Measurements from ENCODE around the gene MAD2L1BP.
A peak's percentile ranks its signal among the peaks of the same experiment; 100 is the strongest.

The MAD2L1BP gene

DNA sequence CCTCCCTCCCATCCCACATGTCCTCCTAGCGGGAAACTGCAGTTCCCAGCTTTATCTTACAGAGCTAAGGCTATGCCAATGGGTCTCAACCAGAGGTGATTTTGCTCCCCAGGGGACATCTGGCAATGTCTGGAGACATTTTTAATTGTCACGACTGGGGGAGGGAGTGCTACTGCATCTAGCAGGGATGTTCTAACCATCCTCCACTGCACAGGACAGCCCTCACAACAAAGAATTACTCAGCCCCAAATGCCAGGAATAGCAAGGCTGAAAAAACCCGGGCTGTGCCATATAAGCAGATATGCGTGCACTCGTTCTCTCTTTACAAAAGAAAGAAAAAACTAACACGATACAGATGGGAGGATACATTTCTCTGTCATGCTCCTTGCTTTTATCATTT, 43.4 kb downstream of the MAD2L1BP start:
- no peaks in the 10 kb centered on the region for H3K4me1 ChIP-seq (ENCODE audit: insufficient read depth, insufficient read length)
- peaks cover 88% of the 10 kb centered on the region for H3K36me3 ChIP-seq (ENCODE audit: insufficient read depth, insufficient read length, low read length)
- no peak overlapping the region for H3K4me3 ChIP-seq (ENCODE audit: insufficient read length, low read depth)
- no peak for TF ChIP-seq SUZ12 (IDR thresholded peaks at IDR 0.05; ENCODE audit: extremely low read depth, insufficient read depth, insufficient read length)
- no peak for TF ChIP-seq ZNF274 (IDR thresholded peaks at IDR 0.05; ENCODE audit: low read depth, low read length)
- TF ChIP-seq YY1 (IDR thresholded peaks at IDR 0.05; ENCODE audit: insufficient read depth, insufficient read length) = no peak
- no peak overlapping the region for H3K9ac ChIP-seq (ENCODE audit: insufficient read length, low read depth)
- H3K9me3 ChIP-seq (ENCODE audit: insufficient read depth, low read length) = no peaks in the 10 kb centered on the region
- H3K27me3 ChIP-seq (ENCODE audit: insufficient read depth, insufficient read length) = no peaks in the 10 kb centered on the region
- DNase-seq (ENCODE audit: low read depth, low spot score) = no peak

DNA sequence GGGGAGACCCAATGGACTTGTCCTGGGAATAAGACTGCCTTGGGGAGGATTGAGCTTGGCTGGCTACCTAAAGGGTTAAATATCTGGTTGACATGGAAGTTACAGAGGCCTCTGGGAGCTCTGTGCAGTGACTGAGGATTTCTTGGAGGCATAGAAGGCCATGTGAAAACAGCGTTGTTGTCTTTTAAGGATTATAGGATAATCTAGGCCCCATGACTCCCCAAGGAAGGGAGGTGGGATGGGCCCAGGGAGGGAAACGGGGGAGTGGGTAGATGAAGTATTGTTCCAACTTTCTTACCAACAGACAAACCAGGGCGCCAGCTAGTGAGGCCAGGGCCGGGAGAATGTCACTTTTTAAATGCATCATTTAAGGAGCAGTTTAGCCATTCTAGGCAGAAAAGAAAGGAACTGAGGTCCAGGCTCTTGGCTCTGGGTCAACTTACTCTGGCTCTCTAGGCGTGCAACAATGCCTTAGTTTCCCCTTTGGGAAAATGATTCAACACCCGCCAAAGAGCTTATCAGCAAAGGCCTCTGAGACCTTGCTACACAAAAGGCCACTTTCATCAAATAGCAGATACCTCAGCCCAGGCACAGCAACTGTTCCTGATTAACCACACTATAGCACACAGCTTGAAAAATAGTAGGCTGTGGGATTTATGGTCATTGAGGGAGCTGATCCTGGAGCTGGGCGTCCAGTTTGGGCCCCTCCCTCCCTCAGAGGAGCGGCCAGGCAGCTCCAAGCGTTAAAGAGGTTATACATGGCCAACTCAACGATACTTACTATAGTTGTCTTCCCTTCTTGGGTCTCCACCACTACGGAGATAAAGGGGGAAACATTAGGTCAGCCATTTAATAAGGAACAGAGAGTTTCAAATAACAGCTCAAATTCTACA, 44.9 kb downstream of the MAD2L1BP start:
- Histone ChIP-seq H3K36me3 (ENCODE audit: insufficient read depth, insufficient read length, low read length) (peaks cover 81% of the 10 kb centered on the region), H3K4me1 (ENCODE audit: insufficient read depth, insufficient read length) (no peaks in the 10 kb centered on the region)
- DNase-seq (ENCODE audit: low read depth, low spot score) = no peak

DNA sequence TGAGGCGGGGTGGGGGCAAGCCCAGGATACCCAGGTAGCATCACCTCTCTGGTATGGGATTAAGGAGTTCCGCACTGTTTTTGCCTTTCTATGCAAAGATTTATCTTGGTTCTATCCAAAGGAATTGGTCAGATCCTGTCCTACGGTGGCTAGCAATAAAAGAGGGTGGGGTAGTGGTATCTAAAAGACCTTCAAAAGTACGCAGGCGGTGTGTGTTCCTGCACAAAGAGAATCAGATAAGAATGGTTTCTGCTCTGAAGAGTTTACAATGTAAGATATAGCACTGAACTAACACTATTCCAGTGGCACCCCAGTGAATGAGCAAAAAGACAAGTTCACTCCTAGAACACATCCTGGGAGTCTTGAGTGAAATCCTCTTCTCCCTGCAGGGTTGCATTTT, 45.7 kb downstream of the MAD2L1BP start:
- Histone ChIP-seq H3K4me3 (ENCODE audit: insufficient read length, low read depth) (no peak overlapping the region), H3K27me3 (ENCODE audit: insufficient read depth, insufficient read length) (no peaks in the 10 kb centered on the region), H3K9me3 (ENCODE audit: insufficient read depth, low read length) (no peaks in the 10 kb centered on the region), H3K4me1 (ENCODE audit: insufficient read depth, insufficient read length) (no peaks in the 10 kb centered on the region), H3K9ac (ENCODE audit: insufficient read length, low read depth) (no peak overlapping the region), H3K36me3 (ENCODE audit: insufficient read depth, insufficient read length, low read length) (peaks cover 80% of the 10 kb centered on the region)
- no peak for DNase-seq (ENCODE audit: low read depth, low spot score)
- TF ChIP-seq ZNF274 (IDR thresholded peaks at IDR 0.05; ENCODE audit: low read depth, low read length) = no peak
- no peak for TF ChIP-seq YY1 (IDR thresholded peaks at IDR 0.05; ENCODE audit: insufficient read depth, insufficient read length)
- TF ChIP-seq SUZ12 (IDR thresholded peaks at IDR 0.05; ENCODE audit: extremely low read depth, insufficient read depth, insufficient read length) = no peak

More for the DNA sequence above, 44.9 kb downstream of the MAD2L1BP start:
- Histone ChIP-seq H3K9me3 (ENCODE audit: insufficient read depth, low read length) (no peaks in the 10 kb centered on the region), H3K9ac (ENCODE audit: insufficient read length, low read depth) (no peak overlapping the region), H3K4me3 (ENCODE audit: insufficient read length, low read depth) (no peak overlapping the region), H3K27me3 (ENCODE audit: insufficient read depth, insufficient read length) (no peaks in the 10 kb centered on the region)
- TF ChIP-seq ZNF274 (IDR thresholded peaks at IDR 0.05; ENCODE audit: low read depth, low read length) (no peak), SUZ12 (IDR thresholded peaks at IDR 0.05; ENCODE audit: extremely low read depth, insufficient read depth, insufficient read length) (no peak), YY1 (IDR thresholded peaks at IDR 0.05; ENCODE audit: insufficient read depth, insufficient read length) (no peak)

DNA sequence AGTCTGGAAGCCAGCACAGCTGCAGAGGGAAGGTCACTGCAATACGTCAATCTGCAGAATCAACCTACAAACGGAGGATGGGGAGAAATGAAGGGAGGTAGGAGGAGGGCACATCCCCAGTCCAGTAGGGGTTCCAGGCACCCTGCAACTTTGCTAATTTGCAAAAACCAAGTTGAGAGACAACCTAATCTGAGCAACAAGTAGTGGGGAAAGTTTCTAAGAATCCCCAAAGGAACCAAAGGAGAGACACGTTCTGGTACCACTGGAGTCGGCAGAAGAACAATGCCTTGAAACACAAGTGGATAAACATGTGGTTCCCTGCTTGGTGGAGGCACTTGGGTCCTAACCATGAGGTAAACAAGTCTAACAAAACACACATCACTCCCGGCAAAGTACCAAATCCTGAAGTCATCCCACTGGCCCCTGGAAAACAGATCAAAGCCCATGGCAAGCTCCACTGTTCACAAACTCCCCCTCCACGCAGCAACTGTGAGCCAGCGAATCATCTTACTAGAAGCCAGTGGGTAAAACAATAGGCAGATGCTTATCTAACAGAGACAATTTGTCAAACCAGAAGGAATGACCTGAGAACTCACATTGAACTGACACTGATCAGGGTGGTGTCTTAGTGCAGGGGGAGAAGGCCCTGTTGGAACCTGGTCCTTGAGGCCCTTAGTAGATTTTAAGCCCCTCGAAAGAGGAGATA, 47.2 kb downstream of the MAD2L1BP start:
- no peak for TF ChIP-seq YY1 (IDR thresholded peaks at IDR 0.05; ENCODE audit: insufficient read depth, insufficient read length)
- H3K4me3 ChIP-seq (ENCODE audit: insufficient read length, low read depth) = no peak overlapping the region
- H3K4me1 ChIP-seq (ENCODE audit: insufficient read depth, insufficient read length) = peaks cover 4% of the 10 kb centered on the region
- peaks cover 66% of the 10 kb centered on the region for H3K36me3 ChIP-seq (ENCODE audit: insufficient read depth, insufficient read length, low read length)
- H3K9ac ChIP-seq (ENCODE audit: insufficient read length, low read depth) = no peak overlapping the region
- no peaks in the 10 kb centered on the region for H3K27me3 ChIP-seq (ENCODE audit: insufficient read depth, insufficient read length)
- DNase-seq (ENCODE audit: low read depth, low spot score) = no peak
- no peaks in the 10 kb centered on the region for H3K9me3 ChIP-seq (ENCODE audit: insufficient read depth, low read length)

DNA sequence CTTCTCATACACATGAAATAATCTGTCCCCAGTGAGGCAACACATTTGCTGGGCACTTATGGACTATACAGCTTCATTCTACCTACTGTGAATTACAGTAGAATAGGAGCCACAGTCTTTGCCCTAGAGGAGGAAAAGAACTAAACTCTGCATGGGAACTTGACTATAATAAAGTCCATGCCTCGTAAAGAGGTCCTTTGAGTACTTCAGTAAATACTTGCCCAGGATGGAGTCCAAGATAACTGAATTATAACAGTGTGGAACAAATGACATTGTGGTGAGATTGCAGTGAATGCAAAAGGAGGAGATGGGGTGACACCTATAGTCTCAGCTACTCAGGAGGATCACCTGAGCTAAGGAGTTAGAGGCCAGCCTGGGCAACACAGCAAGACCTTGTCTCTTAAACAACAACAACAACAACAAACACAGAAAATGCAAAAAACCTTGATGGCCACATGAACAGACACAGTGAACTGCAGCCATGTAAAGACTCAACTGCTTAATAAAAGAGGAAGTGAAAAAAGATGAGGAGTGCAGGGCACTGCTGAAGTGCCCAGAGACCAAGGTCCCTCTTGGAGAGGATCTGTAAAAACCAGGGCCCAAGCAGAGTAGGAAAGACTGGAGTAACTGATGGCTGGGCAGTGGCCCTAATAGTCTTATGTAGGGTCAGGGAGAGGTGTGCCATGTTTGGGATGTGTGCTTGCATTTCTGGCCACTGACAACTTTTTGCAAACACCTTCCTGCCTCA, 48.2 kb downstream of the MAD2L1BP start:
- Histone ChIP-seq H3K9ac (ENCODE audit: insufficient read length, low read depth) (no peak overlapping the region), H3K4me3 (ENCODE audit: insufficient read length, low read depth) (no peak overlapping the region), H3K36me3 (ENCODE audit: insufficient read depth, insufficient read length, low read length) (peaks cover 56% of the 10 kb centered on the region), H3K4me1 (ENCODE audit: insufficient read depth, insufficient read length) (peaks cover 4% of the 10 kb centered on the region), H3K27me3 (ENCODE audit: insufficient read depth, insufficient read length) (no peaks in the 10 kb centered on the region), H3K9me3 (ENCODE audit: insufficient read depth, low read length) (no peaks in the 10 kb centered on the region)
- TF ChIP-seq ZNF274 (IDR thresholded peaks at IDR 0.05; ENCODE audit: low read depth, low read length) = no peak
- TF ChIP-seq SUZ12 (IDR thresholded peaks at IDR 0.05; ENCODE audit: extremely low read depth, insufficient read depth, insufficient read length) = no peak
- no peak for TF ChIP-seq YY1 (IDR thresholded peaks at IDR 0.05; ENCODE audit: insufficient read depth, insufficient read length)
- DNase-seq (ENCODE audit: low read depth, low spot score) = no peak

DNA sequence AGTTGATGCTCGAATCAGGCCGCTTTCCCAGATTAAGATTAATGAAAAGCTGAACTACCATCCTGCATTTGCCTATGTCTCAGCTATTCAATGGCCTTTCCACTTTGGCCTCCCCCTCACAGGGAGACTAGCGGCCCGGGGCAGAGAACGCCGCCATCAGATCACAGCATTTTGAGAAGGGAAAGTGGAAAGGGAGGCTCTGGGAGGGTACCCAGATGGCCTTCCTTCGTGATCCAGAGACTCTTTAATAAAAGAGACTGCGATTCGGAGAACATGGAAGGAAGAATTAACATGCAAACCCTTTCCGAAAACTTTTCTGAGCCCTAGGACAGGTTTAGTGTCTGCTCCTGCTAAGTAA, 51.4 kb downstream of the MAD2L1BP start:
- TF ChIP-seq ZNF274 (IDR thresholded peaks at IDR 0.05; ENCODE audit: low read depth, low read length) (no peak), YY1 (IDR thresholded peaks at IDR 0.05; ENCODE audit: insufficient read depth, insufficient read length) (no peak), SUZ12 (IDR thresholded peaks at IDR 0.05; ENCODE audit: extremely low read depth, insufficient read depth, insufficient read length) (no peak)
- peak overlapping the region; percentile 96 for H3K4me3 ChIP-seq (ENCODE audit: insufficient read length, low read depth)
- DNase-seq (ENCODE audit: low read depth, low spot score) = no peak
- H3K4me1 ChIP-seq (ENCODE audit: insufficient read depth, insufficient read length) = peaks cover 4% of the 10 kb centered on the region
- H3K9me3 ChIP-seq (ENCODE audit: insufficient read depth, low read length) = no peaks in the 10 kb centered on the region
- H3K27me3 ChIP-seq (ENCODE audit: insufficient read depth, insufficient read length) = no peaks in the 10 kb centered on the region
- H3K9ac ChIP-seq (ENCODE audit: insufficient read length, low read depth) = peak overlapping the region; percentile 95
- peaks cover 30% of the 10 kb centered on the region for H3K36me3 ChIP-seq (ENCODE audit: insufficient read depth, insufficient read length, low read length)

Measured in NT2/D1 (cell line).